NB4 (cell line): ENCODE results near the gene KCNAB2.

Experiments used
- DNase-seq: peaks from one replicate; pipeline ENCODE4 v3.0.0; 2010; ENCODE audit warnings: low read depth
- H3K4me3 ChIP-seq: one replicate; pipeline ENCODE4 v1.5.1; 2011; ENCODE audit warnings: mild to moderate bottlenecking, low read depth, low read length, moderate library complexity
- CTCF ChIP-seq: IDR thresholded peaks from one replicate; pipeline ENCODE4 v1.5.1; 2012; ENCODE audit warnings: low read depth, low read length
- MAX ChIP-seq: IDR thresholded peaks from 2 replicates; pipeline ENCODE4 v1.6.1; 2011; ENCODE audit warnings: low read depth, low read length
- MYC ChIP-seq: IDR thresholded peaks from 2 replicates; pipeline ENCODE4 v1.6.1; 2011; ENCODE audit warnings: low read depth, low read length
- POLR2A ChIP-seq: IDR thresholded peaks from 2 replicates; pipeline ENCODE4 v1.6.1; 2011; ENCODE audit warnings: mild to moderate bottlenecking; ENCODE audit not compliant: insufficient read length; ENCODE audit errors: extremely low read depth

The KCNAB2 gene

GRCh38 chr1:6019166-6019845 lies 26.4 kb upstream of the KCNAB2 start:
- DNase-seq, result no peak
- TF ChIP-seq MYC (no peak), MAX (no peak), POLR2A (no peak), CTCF (no peak)
- no peak overlapping the region for H3K4me3 ChIP-seq

- DNase-seq, result no peak
- no peak overlapping the region for H3K4me3 ChIP-seq
- no peak for TF ChIP-seq MYC
- TF ChIP-seq POLR2A, result no peak
- no peak for TF ChIP-seq CTCF
- TF ChIP-seq MAX, result no peak
Observed at GRCh38 chr1:6022193-6022592, 23.5 kb upstream of the KCNAB2 start.

- TF ChIP-seq MAX (no peak), POLR2A (no peak), CTCF (no peak), MYC (no peak)
- no peak for DNase-seq
- H3K4me3 ChIP-seq, result no peak overlapping the region
Observed at GRCh38 chr1:6023346-6023745, 22.3 kb upstream of the KCNAB2 start.

GRCh38 chr1:6024376-6024775 lies 21.3 kb upstream of the KCNAB2 start:
- H3K4me3 ChIP-seq, result no peak overlapping the region
- no peak for TF ChIP-seq CTCF
- TF ChIP-seq MYC, result no peak
- no peak for TF ChIP-seq MAX
- no peak for TF ChIP-seq POLR2A
- no peak for DNase-seq

- peak; percentile 55 for DNase-seq
- no peak for TF ChIP-seq CTCF
- no peak for TF ChIP-seq MAX
- TF ChIP-seq POLR2A, result no peak
- no peak for TF ChIP-seq MYC
- H3K4me3 ChIP-seq, result peak overlapping the region; percentile 99
Observed at GRCh38 chr1:6025269-6026094, 20.2 kb upstream of the KCNAB2 start.
